MM.1S (cell line): ENCODE measurements around the gene LIN7B.
"Not testable (repeated sequence)": the region's sequence is repeated elsewhere in the genome, so short reads cannot be mapped to it uniquely, and the experiment has no call there.

Experiments
- DNase-seq: peaks from one replicate; pipeline ENCODE4 v3.0.0-alpha.2; 2015
- H2AFZ ChIP-seq: fragments of 300-600 bp; sonication (generic); 2 replicates; pipeline ENCODE4 v1.6.0; 2016; ENCODE audit warnings: antibody characterized with exemption, low read length
- H3F3A ChIP-seq: fragments of 300-600 bp; sonication (generic); 2 replicates; pipeline ENCODE4 v1.6.1; 2016; ENCODE audit warnings: mild to moderate bottlenecking, antibody characterized with exemption, low read length, moderate library complexity, mixed read lengths; ENCODE audit not compliant: insufficient read depth
- H3K27ac ChIP-seq: fragments of 300-600 bp; sonication (generic); 2 replicates; pipeline ENCODE4 v1.5.1; 2016; ENCODE audit warnings: mild to moderate bottlenecking, low read length
- H3K27me3 ChIP-seq: fragments of 300-600 bp; sonication (generic); replicated peaks from 2 replicates; pipeline ENCODE4 v1.6.0; 2016; ENCODE audit warnings: low read length; ENCODE audit not compliant: insufficient read depth
- H3K36me3 ChIP-seq: fragments of 300-600 bp; sonication (generic); replicated peaks from 2 replicates; pipeline ENCODE4 v1.6.1; 2016; ENCODE audit warnings: mild to moderate bottlenecking, low read length, mixed read lengths; ENCODE audit not compliant: insufficient read depth
- H3K4me1 ChIP-seq: fragments of 300-600 bp; sonication (generic); 2 replicates; pipeline ENCODE4 v1.6.1; 2016; ENCODE audit warnings: low read length, mixed read lengths
- H3K4me2 ChIP-seq: fragments of 300-600 bp; sonication (generic); 2 replicates; pipeline ENCODE4 v1.6.0; 2016; ENCODE audit warnings: low read depth, low read length
- H3K4me3 ChIP-seq: fragments of 300-600 bp; sonication (generic); 2 replicates; pipeline ENCODE4 v1.5.1; 2016; ENCODE audit warnings: low read length, mixed read lengths
- H3K79me2 ChIP-seq: fragments of 300-600 bp; sonication (generic); 2 replicates; pipeline ENCODE4 v1.6.1; 2016; ENCODE audit warnings: mixed run types, low read length, mixed read lengths
- H3K9ac ChIP-seq: fragments of 300-600 bp; sonication (generic); 2 replicates; pipeline ENCODE4 v1.6.1; 2016; ENCODE audit warnings: low read length, mixed read lengths
- H3K9me2 ChIP-seq: fragments of 300-600 bp; sonication (generic); replicated peaks from 2 replicates; pipeline ENCODE4 v1.6.1; 2016; ENCODE audit warnings: mild to moderate bottlenecking, low read length, mixed read lengths; ENCODE audit not compliant: insufficient read depth
- H3K9me3 ChIP-seq: fragments of 300-600 bp; sonication (generic); replicated peaks from 2 replicates; pipeline ENCODE4 v1.6.1; 2016; ENCODE audit warnings: mild to moderate bottlenecking, low read length, mixed read lengths; ENCODE audit not compliant: insufficient read depth
- H4K20me1 ChIP-seq: fragments of 300-600 bp; sonication (generic); 2 replicates; pipeline ENCODE4 v1.6.1; 2016; ENCODE audit warnings: mild to moderate bottlenecking, low read length, moderate library complexity, mixed read lengths; ENCODE audit not compliant: insufficient read depth
- CTCF ChIP-seq: fragments of 300-600 bp; sonication (generic); IDR thresholded peaks from 2 replicates; pipeline ENCODE4 v1.5.1; 2016; ENCODE audit warnings: antibody characterized with exemption, low read length, mixed read lengths
- EZH2 ChIP-seq: fragments of 300-600 bp; sonication (generic); optimal IDR thresholded peaks from 2 replicates; pipeline ENCODE3; 2017; ENCODE audit warnings: low read depth, mild to moderate bottlenecking, antibody characterized with exemption, low read length, mixed read lengths
- EZH2phosphoT487 ChIP-seq: fragments of 300-600 bp; sonication (generic); IDR thresholded peaks from 2 replicates; pipeline ENCODE4 v1.6.1; 2018; ENCODE audit warnings: antibody characterized with exemption, low read length

The LIN7B gene

GRCh38 chr19:49120868-49121267 lies 6.7 kb downstream of the LIN7B start:
- H3K79me2 ChIP-seq, result no peaks in the 10 kb centered on the region
- DNase-seq, result no peak
- H3K9me2 ChIP-seq, result no peaks in the 10 kb centered on the region
- no peak overlapping the region for H3K9ac ChIP-seq
- H3K27me3 ChIP-seq, result peaks cover 30% of the 10 kb centered on the region
- H3K9me3 ChIP-seq, result no peaks in the 10 kb centered on the region
- H3K36me3 ChIP-seq, result no peaks in the 10 kb centered on the region
- H3K4me2 ChIP-seq, result no peak overlapping the region
- TF ChIP-seq EZH2 (no peak), EZH2phosphoT487 (no peak), CTCF (no peak)
- H3K4me3 ChIP-seq, result no peak overlapping the region
- no peak overlapping the region for H2AFZ ChIP-seq
- H4K20me1 ChIP-seq, result no peaks in the 10 kb centered on the region
- peaks cover 6% of the 10 kb centered on the region for H3K4me1 ChIP-seq
- H3F3A ChIP-seq, result 0 out of 2 replicates have a peak, but pooled peaks cover 4% of the 10 kb centered on the region
- no peak overlapping the region for H3K27ac ChIP-seq

- not testable (repeated sequence) for H3F3A ChIP-seq, DNase-seq, H3K79me2 ChIP-seq, H3K9me2 ChIP-seq, H4K20me1 ChIP-seq, H3K36me3 ChIP-seq, H3K4me3 ChIP-seq, H3K27ac ChIP-seq, H2AFZ ChIP-seq, H3K4me2 ChIP-seq, H3K9me3 ChIP-seq, H3K9ac ChIP-seq, H3K4me1 ChIP-seq
- H3K27me3 ChIP-seq, result peaks cover 30% of the 10 kb centered on the region
Measured at GRCh38 chr19:49121841-49122240, 7.7 kb downstream of the LIN7B start.

- H3K79me2 ChIP-seq, H3K9me2 ChIP-seq, H2AFZ ChIP-seq, H3K27ac ChIP-seq, H3K4me3 ChIP-seq, H3K4me2 ChIP-seq, H3K9me3 ChIP-seq, H4K20me1 ChIP-seq, H3K36me3 ChIP-seq, H3K9ac ChIP-seq, H3F3A ChIP-seq, DNase-seq, H3K4me1 ChIP-seq: not testable (repeated sequence)
- H3K27me3 ChIP-seq, result peaks cover 30% of the 10 kb centered on the region
Measured at GRCh38 chr19:49123285-49123684, 9.1 kb downstream of the LIN7B start.

- no peaks in the 10 kb centered on the region for H3K9me2 ChIP-seq
- no peaks in the 10 kb centered on the region for H3K9me3 ChIP-seq
- peaks cover 9% of the 10 kb centered on the region for H3K4me1 ChIP-seq
- 0 out of 2 replicates have a peak, but pooled peaks cover 4% of the 10 kb centered on the region for H3F3A ChIP-seq
- no peak for DNase-seq
- H4K20me1 ChIP-seq, result no peaks in the 10 kb centered on the region
- H3K27me3 ChIP-seq, result peaks cover 23% of the 10 kb centered on the region
- no peak overlapping the region for H3K27ac ChIP-seq
- H3K4me2 ChIP-seq, result no peak overlapping the region
- H3K79me2 ChIP-seq, result no peaks in the 10 kb centered on the region
- no peak overlapping the region for H2AFZ ChIP-seq
- H3K36me3 ChIP-seq, result no peaks in the 10 kb centered on the region
- TF ChIP-seq EZH2phosphoT487, result no peak
- no peak for TF ChIP-seq CTCF
- TF ChIP-seq EZH2, result no peak
- no peak overlapping the region for H3K4me3 ChIP-seq
- no peak overlapping the region for H3K9ac ChIP-seq
Measured at GRCh38 chr19:49125025-49125731, 11.0 kb downstream of the LIN7B start.
